CD4-positive, alpha-beta T cell treated with Interleukin-6 at 100 ng/mL for 8 hours (primary cell): ENCODE results near the gene HUNK.

Experiments
- DNase-seq: peaks from one replicate; pipeline ENCODE4 v3.0.0-alpha.2; 2020; ENCODE audit warnings: mixed read lengths, low spot score

Gene HUNK

DNA sequence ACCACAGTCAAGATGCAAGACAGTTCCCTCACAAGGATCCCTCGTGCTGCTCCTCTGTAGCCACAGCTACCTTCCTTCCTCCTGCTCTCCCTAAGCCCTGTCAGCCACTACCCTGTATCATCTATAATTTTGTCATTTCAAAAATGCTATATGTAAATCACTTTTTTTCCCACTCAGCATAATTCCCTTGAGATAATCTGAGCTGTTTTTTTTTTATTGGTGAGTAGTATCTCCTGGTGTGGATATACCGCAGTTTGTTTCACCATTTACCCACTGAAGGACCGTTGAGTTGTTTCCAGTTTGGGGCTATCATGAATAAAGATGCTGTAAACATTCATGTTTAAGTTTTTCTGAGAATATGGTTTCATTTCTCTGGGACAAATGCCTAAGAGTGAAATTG is 88.2 kb downstream of the HUNK start:
- no peak for DNase-seq

DNA sequence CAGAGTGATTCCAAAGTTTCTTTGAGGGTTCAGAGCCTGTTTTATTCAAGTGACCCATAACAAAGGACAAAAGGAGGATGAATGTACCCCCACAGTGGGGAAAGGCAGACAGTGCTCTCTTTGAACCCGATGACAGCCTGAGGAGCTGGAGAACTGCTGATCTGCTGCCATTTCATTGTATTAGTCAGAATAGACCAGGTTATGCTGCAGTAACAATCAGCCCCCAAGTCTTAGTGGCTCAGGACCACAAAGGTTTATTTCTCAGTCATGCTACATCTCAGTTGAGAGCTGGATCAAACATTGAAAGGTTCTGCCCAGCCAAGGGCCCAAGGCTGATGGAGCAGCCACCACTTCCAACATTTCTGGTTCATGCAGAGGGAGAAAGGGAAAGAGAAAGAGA is 88.9 kb downstream of the HUNK start:
- DNase-seq = no peak

DNA sequence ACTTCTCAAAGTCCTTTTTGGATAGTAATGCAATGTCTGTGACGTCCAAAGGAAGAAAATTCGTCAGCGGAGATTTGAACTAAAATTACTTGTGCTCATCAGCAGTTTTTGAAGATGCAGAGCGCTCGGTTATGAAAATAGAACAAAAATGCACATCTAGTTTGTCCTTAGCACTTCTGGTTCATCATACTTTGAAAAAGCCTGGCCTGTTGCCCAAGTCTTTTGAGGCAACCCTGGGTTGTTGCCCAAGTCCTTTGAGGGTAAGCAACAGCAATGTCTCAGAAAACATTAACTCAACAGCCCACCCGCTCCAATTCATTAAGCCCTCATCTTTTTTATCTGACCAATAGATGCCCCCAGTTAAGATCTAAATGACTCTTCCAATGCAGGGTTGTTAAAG is 91.9 kb downstream of the HUNK start:
- no peak for DNase-seq

DNA sequence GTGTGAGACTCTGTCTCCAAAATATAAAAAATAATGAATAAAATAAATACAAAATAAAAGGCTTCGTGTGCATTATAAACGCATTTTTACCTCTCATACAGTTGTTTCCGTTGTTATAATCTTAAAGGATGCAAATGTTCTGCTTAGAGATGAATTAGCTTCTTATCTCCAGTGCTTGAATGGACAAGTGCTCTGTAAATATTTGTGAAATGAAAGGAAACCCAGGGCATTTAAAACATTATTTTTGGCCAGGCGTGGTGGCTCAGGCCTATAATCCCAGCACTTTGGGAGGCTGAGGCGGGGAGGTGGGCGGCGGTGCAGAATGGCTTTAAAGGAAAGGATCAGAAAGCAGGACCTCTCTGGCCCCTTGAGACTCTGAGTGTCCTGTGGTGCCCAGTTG is 94.5 kb downstream of the HUNK start:
- DNase-seq = no peak

DNA sequence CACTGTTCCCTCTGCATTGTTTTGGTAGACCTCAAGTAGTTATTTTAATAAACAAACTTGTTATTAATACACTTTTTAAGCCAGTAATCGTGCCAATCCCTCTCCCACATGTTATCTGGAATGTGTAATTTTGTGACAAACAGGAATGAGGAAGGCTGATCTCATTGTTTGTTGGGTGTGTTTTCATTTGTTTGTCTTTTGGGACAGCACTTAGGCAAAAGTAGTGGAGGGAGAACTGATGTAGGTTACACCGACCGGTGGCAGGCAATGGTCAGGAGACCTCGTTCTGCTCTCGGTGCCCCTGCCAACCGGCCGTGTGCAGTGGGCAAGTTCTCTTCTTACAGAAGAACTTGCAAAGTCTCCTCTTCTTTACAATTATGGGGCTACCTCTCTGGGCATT is 99.8 kb downstream of the HUNK start:
- DNase-seq = no peak

DNA sequence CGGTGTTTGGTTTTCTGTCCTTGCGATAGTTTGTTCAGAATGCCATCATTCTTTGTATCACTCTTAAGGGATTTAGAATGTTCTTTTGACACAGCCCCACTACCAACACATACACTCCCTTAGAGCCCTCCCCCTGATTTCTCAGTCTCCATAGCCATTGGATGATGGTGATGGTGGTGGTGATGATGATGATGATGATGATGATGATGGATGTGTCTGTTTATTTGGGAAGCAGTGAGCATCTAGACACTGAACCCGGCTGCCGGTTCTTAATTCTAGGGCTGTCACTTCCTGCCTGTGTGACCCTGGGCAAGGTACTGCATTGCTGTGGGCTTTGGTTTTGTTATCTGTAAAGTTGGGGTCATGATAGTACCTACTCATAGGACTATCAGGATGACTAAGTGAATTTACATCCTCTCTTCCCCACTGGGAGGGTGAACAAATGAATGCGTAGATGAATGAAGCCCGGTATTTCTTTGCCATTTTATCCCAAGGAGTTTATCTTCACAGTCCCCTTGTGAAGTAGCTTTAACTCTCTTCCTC is 100.7 kb downstream of the HUNK start:
- no peak for DNase-seq

DNA sequence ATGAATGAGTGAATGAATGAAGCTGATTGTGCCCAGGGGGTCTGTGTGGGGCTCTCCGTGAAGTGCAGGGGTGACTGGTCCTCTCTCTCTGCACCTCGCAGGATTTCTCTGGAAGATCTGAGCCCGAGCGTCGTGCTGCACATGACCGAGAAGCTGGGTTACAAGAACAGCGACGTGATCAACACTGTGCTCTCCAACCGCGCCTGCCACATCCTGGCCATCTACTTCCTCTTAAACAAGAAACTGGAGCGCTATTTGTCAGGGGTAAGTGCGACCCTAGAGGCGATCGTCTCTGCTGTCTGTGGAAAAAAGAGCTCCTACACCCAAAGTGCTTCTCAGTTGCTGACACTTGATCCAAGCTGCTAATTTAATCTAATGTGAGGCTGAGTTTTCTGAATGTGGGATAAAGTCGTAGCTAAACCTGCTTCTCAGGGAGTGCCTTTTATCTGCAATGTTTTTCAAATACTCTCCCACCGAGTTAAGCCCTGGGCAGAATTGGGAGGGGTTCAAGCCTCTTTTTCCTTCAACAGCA is 101.7 kb downstream of the HUNK start:
- DNase-seq = peak; percentile 41

DNA sequence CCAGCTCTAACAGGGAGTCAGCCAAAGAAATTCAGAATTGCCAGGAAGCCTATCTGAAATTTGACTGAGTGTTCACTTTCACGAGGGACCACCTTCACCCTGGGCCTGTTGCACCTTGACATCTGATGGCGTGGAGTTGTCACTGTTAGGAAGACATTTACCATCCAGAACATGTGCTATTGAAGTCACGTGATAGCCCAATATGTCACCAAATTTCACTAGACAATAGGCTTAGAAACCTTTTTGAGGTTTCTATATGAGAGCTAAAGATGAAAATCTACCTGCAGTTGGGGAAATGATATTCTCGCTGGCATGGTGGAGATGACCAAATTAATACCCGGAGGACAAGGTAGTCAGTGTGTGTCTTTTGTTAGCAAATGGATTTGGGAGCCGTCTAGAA is 102.7 kb downstream of the HUNK start:
- no peak for DNase-seq

DNA sequence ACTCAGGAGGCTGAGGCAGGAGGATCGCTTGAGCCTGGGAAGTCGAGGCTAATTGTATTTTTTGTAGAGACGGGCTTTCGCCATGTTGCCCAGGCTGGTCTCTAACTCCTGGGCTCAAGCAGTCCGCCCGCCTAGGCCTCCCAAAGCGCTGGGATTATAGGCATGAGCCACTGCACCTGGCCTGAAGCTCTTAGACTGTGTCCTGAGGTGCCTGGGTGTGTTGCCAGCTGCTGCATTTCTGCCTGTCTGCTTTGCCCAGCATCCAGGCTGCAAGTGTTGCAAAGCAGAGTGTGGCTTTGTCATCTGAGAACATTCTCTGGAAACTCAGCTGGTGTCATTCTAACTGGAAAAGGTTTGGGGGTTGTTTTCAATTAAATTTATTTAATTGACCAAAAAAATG is 105.0 kb downstream of the HUNK start:
- no peak for DNase-seq

DNA sequence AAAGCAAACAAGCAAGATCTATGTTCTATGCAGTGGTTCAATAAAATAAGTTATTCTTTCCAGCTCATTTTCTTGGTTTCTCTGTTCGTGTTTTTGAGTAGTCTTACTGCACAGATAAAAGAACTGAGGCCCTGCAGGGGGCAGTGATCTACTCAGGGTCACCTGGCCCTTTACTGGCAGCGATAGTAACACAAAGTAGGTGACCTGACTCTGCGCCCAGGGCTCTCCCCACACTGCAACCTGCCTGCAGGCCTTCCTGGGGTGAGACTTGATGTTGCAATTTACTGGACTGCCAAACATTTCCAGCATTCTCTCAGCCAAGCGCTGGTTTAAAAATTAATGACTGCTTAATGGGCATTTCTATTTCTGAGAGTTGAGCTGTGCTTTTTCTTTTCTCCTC is 110.3 kb downstream of the HUNK start:
- DNase-seq = no peak

DNA sequence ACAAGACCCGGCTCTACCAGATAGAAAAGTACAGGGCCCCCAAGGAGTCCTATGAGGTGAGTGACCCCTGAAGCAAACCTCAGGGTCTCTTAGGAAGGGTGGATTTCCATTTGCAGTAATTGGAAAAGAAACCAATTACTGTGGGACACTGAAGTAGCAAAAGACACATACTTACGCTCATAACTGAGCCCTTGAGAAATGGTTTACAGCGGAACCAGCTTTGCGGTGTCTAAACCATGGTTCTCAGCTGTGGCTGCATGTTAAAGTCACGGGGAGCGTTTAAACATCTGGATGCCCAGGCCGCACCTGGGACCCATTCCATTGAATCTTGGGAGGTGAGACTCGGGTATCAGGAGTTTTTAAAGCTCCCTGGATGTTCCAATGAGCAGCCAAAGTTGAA is 110.7 kb downstream of the HUNK start:
- DNase-seq = no peak

DNA sequence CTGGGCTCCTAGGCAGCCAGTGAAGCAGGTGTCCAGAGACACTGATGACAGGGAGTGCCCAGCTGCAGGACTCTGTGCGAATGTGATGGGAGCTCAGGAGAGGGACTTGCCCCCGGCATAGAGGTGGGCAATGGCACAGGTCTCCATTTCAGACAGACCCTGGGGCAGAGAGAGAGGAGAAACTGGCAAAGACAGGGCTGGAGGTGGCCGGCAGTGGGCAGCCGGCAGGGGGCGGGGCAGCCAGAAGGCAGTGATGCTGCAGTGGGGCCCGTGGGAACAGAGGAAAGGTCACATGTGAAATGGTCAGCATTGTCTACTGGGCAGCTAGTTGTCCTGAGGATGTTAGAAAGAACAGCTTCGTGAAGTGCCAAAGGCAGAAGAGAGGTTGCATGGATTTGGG is 112.6 kb downstream of the HUNK start:
- DNase-seq = no peak

DNA sequence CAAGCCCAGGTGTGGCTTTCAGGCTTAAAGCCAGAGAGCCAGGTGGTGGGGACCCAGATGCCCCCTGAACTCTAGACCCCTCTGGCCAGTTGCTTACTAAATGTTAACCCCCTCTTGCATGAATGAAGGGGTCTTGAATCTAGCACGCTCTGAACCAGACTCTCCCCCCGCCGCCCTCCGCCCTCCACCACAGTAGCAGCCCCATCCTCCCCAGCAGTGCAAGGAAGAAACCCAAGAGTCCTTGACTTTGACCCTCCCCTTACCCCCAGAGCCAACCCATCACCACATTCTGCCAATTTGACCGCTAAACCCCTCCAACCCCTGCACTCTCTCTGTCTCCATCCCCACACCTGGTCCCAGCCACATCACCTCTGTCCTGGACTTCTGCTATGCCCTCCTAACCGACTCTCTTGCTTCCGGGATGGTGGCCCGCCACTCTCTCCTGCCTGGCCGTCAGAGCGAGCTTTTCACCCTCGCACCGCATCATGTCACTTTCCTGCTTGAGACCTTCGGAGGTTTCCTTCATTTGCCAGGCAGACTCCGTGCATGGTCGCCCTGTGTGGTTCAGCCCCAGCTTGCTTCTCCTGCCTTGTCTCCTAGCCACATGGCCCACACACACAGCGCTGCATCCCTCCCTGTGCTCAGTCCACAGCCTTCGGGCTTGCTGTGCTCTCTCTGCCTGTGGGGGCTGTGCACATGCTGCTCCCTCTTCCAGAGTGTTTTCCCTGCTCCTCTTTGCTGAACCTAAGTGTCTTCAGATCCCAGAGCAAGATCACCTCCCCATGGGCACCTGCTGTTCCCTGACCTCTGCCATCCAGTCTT is 113.4 kb downstream of the HUNK start:
- no peak for DNase-seq

DNA sequence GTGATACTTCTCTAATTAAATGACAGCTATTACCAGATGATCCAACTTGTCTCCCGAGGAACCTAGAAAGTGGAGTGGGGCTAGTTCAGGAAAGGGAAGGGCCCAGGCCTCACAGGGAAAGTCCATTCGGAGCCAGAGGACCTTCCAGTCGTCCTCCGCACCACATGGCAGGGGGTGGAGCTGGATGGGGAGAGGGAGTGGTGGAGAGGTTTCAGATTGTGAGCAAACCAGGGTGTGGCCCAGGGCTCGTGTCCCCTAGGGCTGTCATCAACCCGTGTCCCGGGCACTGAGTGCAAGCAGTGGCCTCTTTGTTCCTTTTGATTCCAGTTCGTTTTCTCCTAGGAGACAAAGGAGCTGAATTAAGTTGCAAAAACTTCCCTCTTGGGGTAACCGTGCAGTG is 114.9 kb downstream of the HUNK start:
- no peak for DNase-seq

DNA sequence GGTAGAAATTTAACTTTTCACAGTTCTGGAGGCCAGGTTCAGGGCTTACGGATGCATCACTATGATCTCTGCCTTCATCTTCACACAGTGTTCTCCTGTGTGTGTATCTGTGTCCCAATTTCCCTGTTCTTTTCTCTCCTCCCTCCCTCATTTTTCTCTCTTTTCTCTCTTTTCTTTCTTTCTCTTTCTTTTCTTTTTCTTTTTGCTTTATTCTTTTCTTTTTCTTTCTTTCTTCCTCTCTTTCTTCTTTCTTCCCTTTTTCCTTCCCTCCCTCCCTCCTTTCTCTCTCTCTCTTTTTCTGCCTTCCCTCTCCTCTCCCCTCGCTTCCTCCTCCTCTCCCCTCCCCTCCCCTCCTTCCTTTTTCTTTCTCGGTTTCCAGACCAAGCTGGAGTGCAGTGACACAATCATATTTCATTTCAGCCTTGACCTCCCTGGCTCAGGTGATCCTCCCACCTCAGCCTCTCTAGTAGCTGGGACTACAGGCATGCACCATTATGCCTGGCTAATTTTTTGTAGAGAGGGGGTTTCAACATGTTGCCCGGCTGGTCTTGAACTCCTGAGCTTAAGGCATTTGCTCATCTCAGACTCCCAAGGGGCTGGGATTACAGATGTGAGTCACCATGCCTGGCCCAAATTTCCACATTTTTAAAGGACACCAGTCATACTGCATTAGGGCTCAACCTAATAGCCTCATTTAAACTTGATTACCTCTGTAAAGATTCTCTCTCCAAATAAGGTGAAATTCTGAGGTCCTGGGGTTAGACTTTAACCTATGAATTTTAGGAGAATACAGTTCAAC is 115.9 kb downstream of the HUNK start:
- no peak for DNase-seq

DNA sequence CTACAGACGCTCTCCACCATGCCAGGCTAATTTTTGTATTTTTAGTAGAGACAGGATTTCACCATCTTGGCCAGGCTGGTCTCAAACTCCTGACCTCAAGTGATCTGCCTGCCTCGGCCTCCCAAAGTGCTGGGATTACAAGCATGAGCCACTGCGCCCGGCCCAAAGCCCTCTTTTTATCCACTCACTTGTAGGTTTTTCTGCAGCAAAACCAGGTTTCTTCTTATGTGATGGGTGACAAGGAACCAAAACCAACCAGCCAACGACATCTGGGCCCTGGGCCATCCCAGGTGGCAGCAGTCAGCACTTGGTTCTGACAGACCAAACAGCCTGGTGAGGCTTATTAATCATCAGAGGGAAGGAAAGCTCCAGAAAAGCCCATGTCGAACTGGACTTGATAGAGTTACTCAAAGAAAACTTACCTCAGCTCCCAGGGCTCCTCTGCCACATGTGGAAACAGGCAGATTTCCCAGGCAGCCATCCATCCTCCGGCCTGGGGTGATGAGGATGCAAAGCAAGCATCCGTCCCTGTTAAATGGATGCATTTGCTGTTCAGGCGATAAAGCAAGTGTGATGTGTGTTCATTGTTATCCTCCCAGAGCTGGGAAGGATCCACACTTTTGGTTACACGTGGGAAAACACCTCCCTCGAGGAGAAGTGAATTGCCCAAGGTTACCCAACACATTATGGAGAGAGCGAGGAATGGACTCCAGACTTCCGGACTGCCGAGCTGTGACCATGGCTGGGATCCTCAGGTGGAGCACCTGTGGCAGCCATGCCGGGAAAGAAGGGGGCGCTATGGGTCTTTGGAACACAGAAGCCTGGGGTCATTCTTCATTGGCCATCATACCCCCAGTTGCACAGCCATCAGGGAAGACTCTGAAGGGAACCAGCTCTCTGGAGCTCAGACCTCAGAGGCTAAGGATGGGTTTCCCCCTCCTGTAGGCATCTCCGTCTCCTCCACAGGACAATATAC is 118.8 kb downstream of the HUNK start:
- DNase-seq = no peak

DNA sequence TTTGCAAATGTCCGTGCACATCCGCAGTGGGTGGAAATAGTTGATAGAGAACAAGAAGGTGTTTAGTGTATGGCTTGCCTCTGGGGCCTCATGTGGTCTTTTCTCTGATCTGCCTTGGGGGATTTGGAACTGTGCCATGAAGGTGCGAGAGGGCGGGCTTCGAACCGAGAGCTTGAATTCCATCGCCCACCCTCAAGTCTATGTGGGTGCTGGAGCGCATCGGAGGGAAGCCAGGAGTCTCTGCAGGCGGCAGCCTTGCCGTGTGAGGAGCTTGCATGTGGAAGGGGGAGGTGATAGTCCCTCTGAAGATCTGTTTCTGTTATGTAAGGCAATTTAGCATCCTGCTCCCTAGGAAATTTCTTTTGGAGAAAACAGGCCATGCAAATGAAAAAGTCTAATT is 119.6 kb downstream of the HUNK start:
- DNase-seq = no peak

DNA sequence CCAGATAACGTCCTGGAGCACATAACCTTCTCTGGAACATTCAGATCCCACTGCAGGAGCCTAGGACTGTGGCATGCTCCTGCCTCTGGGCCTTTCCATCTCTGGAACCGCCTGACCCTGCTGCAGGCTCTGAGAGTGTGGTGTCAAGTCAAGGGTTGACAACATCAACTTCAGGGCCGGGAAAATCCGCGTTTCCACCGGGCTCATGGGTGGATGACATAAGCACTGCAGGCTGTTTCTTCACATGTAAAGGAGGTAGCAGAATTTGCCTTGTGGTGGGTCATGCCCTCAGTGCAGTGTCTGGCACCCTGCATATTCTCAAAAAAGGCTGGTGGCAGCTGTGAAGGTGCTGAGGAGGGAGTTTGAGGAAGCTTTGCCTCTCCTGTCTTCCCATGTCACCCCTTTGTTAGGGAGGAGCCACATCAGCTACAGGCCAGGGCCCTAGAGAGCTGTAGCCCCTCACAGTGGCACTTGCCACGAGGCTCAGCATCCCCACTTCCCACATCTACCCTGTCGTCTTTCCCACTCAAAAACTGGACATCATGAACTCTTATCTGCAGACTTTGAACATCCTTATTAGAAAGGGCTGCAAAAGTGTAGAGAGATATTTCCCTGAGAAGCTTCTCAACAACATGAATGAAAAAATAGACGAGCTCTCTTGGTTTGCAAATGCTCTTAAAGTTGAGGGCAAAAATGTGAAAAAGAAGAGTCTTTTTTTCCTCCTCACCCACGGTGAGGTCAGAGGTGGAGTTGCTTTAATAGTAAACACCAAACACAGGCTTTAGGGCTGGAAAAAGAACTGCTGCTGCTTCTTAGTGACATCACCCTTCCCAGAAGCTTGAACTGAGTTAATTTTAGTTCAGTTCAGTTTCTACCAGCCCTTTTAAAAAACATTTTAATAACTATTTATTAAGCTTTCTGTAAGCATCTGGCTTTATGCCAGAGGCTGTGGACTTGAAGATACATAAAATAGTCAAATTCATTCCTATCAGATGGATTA is 121.3 kb downstream of the HUNK start:
- DNase-seq = no peak

DNA sequence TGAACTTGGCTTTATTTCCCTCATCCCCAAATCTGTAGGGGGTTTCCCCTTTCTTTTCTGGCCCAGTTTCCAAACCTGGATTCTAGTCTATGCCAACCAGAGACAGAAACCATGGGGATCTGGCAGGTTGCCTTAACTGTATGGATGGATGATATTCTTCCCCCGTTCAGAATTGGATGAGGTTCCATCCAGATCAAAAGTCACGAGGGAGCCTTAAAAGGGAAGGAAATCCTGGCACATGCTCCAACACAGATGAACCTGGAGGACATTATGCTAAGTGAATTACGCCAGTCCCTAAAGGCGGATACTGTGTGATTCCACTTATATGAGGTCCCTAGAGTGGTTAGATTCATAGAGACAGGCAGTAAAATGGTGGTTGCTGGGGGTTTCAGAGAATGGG is 124.4 kb downstream of the HUNK start:
- DNase-seq = no peak

DNA sequence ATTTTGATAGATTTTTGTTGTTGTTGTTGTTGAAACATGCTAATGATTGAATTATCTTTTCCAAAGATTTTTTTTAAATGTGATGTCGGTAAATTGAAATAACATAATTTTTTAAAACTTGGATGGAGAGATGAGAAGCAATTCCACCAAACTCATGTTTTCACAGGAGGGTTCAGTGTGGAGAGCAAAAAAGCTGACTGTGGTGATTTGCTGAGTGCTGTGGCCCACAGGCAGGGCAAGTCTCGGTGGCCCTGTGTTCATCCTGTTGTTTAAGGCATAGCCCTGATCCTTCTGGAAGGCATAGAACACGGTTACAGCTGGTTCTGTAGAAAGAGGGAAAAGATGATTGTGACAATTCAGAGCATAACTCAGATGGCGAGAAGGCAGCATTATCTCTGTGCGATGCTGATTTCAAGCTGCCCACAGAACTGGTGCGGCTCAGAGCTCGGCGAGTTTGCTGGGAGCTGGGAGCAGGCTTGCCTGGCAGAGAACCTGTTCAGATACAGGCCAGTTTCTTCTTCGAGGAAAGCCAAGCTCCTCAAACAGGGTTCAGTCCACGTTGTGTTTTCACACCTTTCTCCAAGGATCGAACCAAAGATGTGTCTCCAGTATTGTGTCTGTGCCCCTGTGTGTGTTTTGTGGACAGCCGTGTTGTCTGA is 127.1 kb downstream of the HUNK start:
- DNase-seq = no peak
